Measurements from ENCODE around the gene C3orf18.
"Not testable (repeated sequence)": the region's sequence is repeated elsewhere in the genome, so short reads cannot be mapped to it uniquely, and the experiment has no call there.

Gene C3orf18

GRCh38 chr3:50530001-50530970 is 37.3 kb downstream of the C3orf18 start:
- no peak overlapping the region for H3K27ac ChIP-seq
- no peak for DNase-seq (ENCODE audit: low read depth, low spot score)

- peak; percentile 26 for DNase-seq (ENCODE audit: low read depth, low spot score)
- no peak overlapping the region for H3K27ac ChIP-seq
These were observed 41.6 kb downstream of the C3orf18 start for GRCh38 chr3:50525987-50526386.

GRCh38 chr3:50525191-50525910 is 42.2 kb downstream of the C3orf18 start:
- DNase-seq (ENCODE audit: low read depth, low spot score): no peak

GRCh38 chr3:50524746-50525145 is 42.8 kb downstream of the C3orf18 start:
- DNase-seq (ENCODE audit: low read depth, low spot score): no peak
- no peak overlapping the region for H3K27ac ChIP-seq

More at GRCh38 chr3:50525191-50525910, 42.2 kb downstream of the C3orf18 start:
- no peak overlapping the region for H3K27ac ChIP-seq

- no peak for DNase-seq (ENCODE audit: low read depth, low spot score)
- H3K27ac ChIP-seq: no peak overlapping the region
These were observed 44.2 kb downstream of the C3orf18 start for GRCh38 chr3:50523279-50523811.

GRCh38 chr3:50521572-50521971 is 46.0 kb downstream of the C3orf18 start:
- DNase-seq (ENCODE audit: low read depth, low spot score): no peak
- no peak overlapping the region for H3K27ac ChIP-seq

GRCh38 chr3:50520849-50521248 is 46.7 kb downstream of the C3orf18 start:
- no peak overlapping the region for H3K27ac ChIP-seq
- DNase-seq (ENCODE audit: low read depth, low spot score): no peak

- DNase-seq (ENCODE audit: low read depth, low spot score): no peak
- H3K27ac ChIP-seq: no peak overlapping the region
These were observed 48.0 kb downstream of the C3orf18 start for GRCh38 chr3:50519471-50520089.

GRCh38 chr3:50518436-50518835 is 49.1 kb downstream of the C3orf18 start:
- H3K27ac ChIP-seq: no peak overlapping the region
- no peak for DNase-seq (ENCODE audit: low read depth, low spot score)

- no peak for DNase-seq (ENCODE audit: low read depth, low spot score)
- H3K27ac ChIP-seq: no peak overlapping the region
These were observed 49.8 kb downstream of the C3orf18 start for GRCh38 chr3:50517721-50518206.

- H3K27ac ChIP-seq: no peak overlapping the region
- DNase-seq (ENCODE audit: low read depth, low spot score): no peak
These were observed 51.1 kb downstream of the C3orf18 start for GRCh38 chr3:50516440-50516871.

- H3K27ac ChIP-seq: no peak overlapping the region
- no peak for DNase-seq (ENCODE audit: low read depth, low spot score)
These were observed 51.7 kb downstream of the C3orf18 start for GRCh38 chr3:50515565-50516439.

- H3K27ac ChIP-seq: not testable (repeated sequence)
These were observed 54.6 kb downstream of the C3orf18 start for GRCh38 chr3:50512908-50513307.

GRCh38 chr3:50512131-50512530 is 55.4 kb downstream of the C3orf18 start:
- no peak overlapping the region for H3K27ac ChIP-seq
- DNase-seq (ENCODE audit: low read depth, low spot score): no peak

More at GRCh38 chr3:50512908-50513307, 54.6 kb downstream of the C3orf18 start:
- not testable (repeated sequence) for DNase-seq (ENCODE audit: low read depth, low spot score)

GRCh38 chr3:50510325-50510724 is 57.2 kb downstream of the C3orf18 start:
- DNase-seq (ENCODE audit: low read depth, low spot score): no peak
- H3K27ac ChIP-seq: no peak overlapping the region

- H3K27ac ChIP-seq: no peak overlapping the region
- no peak for DNase-seq (ENCODE audit: low read depth, low spot score)
These were observed 57.8 kb downstream of the C3orf18 start for GRCh38 chr3:50509715-50510114.

- DNase-seq (ENCODE audit: low read depth, low spot score): no peak
- no peak overlapping the region for H3K27ac ChIP-seq
These were observed 58.7 kb downstream of the C3orf18 start for GRCh38 chr3:50508821-50509220.
